Measurements from ENCODE around the gene CACNB1. TPM values are rescaled to one million over a fixed set of nuclear protein-coding genes. Genes with fewer than 3 reads are reported as not detected.

CACNB1 gene
- total RNA-seq, 1 donor: 7.8 TPM

DNA sequence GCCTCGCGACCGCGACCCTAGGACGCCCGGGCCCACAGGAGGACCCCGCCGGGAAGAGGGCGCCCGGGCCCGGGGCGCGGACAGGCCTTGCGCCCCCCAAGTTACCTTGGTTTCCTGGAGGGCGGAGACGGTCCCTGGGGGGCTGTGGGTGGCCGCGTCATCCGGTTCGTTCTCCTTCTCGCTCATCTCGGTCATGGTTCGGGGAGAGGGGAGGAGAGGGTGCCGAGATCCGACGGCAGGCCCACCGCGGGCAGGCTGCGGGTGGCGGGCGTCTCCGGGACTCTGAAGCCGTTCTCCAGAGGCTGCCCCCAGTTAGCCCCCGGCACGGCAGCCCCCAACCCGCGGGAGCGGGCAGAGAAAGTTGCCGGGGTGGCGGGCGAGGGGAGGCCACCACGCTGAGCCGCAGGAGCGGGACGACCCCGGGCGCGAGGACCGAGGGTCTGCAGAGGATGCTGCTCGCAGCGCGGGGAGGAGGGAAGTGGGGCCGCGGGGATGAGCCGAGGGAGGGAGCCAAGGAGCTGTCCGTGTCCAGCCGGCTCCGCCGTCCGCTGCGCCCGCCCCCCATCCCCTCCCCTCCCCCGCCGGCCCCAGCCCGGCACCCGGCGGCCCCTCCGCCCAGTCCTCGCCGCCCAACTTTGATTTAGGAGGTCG, 28.0 kb upstream of the CACNB1 start, which contains the start of gene STAC2:
STAC2 (minus strand) TSS at position 638 of the 651 bp plus-strand sequence; CDS start at position 195, 443 bp downstream.
- TF ChIP-seq CTCF (IDR thresholded peaks at IDR 0.05; ENCODE audit: insufficient read depth, low read depth, low read length): no peak
- no peak for DNase-seq (ENCODE audit: low read depth)

DNA sequence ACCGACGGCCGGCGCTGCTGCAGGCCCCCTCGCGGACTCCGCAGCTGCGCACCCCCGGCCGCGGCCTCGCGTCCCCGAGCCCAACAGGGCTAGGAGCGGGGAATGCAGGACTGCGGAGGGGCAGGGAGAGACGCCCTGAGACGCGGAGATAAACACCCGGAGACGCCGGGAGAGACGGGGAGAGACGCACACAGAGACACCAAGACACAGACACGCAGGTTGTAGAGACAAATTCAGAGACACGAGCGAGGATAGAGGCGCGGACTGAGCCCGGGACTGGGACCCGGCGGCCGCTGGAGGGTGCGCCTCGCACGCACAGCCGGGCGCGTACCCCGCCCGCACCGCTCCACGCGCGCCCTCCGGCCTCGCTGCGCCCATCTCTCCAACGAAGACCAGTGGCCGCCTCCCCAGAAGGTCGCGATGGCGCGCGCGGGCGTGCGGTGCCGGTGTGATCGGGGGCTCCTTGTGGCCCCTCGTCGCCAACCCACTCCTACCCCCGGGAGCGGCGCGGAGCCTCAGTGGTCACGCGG, 27.4 kb upstream of the CACNB1 start:
- no peak overlapping the region for H3K4me3 ChIP-seq (ENCODE audit: low read depth, low read length)
- TF ChIP-seq CTCF (IDR thresholded peaks at IDR 0.05; ENCODE audit: insufficient read depth, low read depth, low read length): no peak
- DNase-seq (ENCODE audit: low read depth): no peak

More for the DNA sequence above, 28.0 kb upstream of the CACNB1 start, which contains the start of gene STAC2:
- H3K4me3 ChIP-seq (ENCODE audit: low read depth, low read length): peak within 1 kb of the TSS; percentile 50

DNA sequence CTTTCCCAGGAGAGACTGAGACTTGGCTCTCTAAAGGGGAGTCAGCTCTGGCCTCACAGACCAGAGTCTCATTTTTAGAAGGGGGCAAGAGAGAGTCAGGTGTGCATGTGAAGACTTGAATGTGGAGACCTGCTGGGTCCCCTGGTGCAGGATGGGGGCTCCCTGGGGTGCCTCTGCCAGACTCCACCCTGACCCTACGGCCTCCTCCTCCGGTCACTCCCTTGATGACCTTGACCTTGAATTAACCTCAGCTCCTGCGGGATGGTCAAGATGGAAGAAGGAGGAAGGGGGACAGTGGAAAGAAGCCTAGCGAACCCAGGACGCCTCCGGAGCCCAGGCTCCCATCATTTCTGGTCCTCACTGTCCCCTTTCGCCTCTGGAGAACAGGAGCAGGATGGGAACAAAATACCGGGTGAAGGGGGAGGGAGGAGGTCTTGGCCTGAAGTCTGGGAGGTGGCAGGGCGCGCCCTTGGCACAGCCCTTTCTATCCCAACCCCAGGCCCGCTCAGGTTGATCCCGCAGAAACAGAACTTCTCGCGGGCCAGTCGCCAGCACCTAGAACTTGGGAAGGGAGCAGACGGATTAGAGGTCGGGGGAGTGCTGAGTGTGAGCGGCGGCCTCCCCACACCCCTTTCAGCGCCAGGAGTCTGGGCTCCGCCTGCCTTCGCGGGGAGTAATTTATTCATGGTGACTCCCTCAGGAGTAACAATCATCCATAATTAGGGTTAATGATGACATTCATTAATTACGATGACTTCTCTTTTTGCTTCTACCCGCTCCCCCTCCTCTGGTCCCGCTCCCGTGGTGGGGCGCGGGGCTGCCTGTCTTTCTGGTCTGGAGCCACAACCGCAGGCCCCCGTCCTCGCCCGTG, 26.7 kb upstream of the CACNB1 start:
- DNase-seq (ENCODE audit: low read depth): no peak
- H3K4me3 ChIP-seq (ENCODE audit: low read depth, low read length): no peak overlapping the region
- TF ChIP-seq CTCF (IDR thresholded peaks at IDR 0.05; ENCODE audit: insufficient read depth, low read depth, low read length): no peak

- DNase-seq (ENCODE audit: low read depth): no peak
- TF ChIP-seq CTCF (IDR thresholded peaks at IDR 0.05; ENCODE audit: insufficient read depth, low read depth, low read length): no peak
- no peak overlapping the region for H3K4me3 ChIP-seq (ENCODE audit: low read depth, low read length)
Observed at GRCh38 chr17:39222866-39223834, 25.7 kb upstream of the CACNB1 start.

- no peak for DNase-seq (ENCODE audit: low read depth)
- no peak for TF ChIP-seq CTCF (IDR thresholded peaks at IDR 0.05; ENCODE audit: insufficient read depth, low read depth, low read length)
- H3K4me3 ChIP-seq (ENCODE audit: low read depth, low read length): no peak overlapping the region
Observed at GRCh38 chr17:39222151-39222550, 24.7 kb upstream of the CACNB1 start.

DNA sequence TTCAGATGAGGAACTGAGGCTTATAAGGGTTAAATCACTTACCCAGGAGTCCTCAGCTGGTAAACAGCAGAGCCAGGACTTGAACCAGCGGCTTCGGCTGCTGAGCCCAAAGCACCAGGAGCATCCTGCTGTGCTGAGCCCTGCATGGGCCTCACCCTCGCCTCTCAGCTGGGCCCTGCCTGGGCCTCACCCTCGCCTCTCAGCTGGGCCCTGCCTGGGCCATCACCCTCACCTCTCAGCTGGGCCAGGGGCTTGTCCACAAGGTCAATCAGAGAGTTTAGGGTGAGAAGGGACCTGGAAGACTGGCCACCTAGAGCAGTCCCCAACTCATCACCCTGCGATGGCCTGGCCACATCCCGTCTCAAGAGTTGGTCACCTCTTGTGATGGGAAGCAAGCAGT, 24.1 kb upstream of the CACNB1 start:
- no peak for DNase-seq (ENCODE audit: low read depth)
- TF ChIP-seq CTCF (IDR thresholded peaks at IDR 0.05; ENCODE audit: insufficient read depth, low read depth, low read length): no peak
- H3K4me3 ChIP-seq (ENCODE audit: low read depth, low read length): no peak overlapping the region
